Lung (tissue), 12 donors: ENCODE data around the gene PTPRG. TPM values are rescaled to one million over a fixed set of nuclear protein-coding genes. Genes with fewer than 3 reads are reported as not detected.
"Not testable (repeated sequence)": the region's sequence is repeated elsewhere in the genome, so short reads cannot be mapped to it uniquely, and the experiment has no call there.

Experiments
- ATAC-seq: fragments of 200-7000 bp; cut with Tn5 transposase; one replicate; pipeline ENCODE4 v1.9.1; 2020; ENCODE audit warnings: moderate number of reproducible peaks; ENCODE audit not compliant: insufficient read depth, low FRiP score
- DNase-seq, 3 donors: peaks; one replicate each; pipeline ENCODE4 v3.0.0-alpha.2; 2013 to 2017
- H3K27ac ChIP-seq, 2 donors: one replicate each; pipeline ENCODE4 v1.5.1; 2013; ENCODE audit warnings: mild to moderate bottlenecking in 2 of 2, moderate library complexity in 2 of 2, control low read depth in 1 of 2, inconsistent platforms in 1 of 2, low read depth in 1 of 2, low read length in 1 of 2
- H3K27me3 ChIP-seq, 3 donors: one replicate each; pipeline ENCODE4 v1.5.1; 2013; ENCODE audit warnings: low read length in 2 of 3; ENCODE audit not compliant: control insufficient read depth in 3 of 3, insufficient read depth in 3 of 3
- H3K36me3 ChIP-seq, 4 donors: one replicate each; pipeline ENCODE4 v1.5.1; 2013; ENCODE audit warnings: low read length in 4 of 4, mild to moderate bottlenecking in 1 of 4, moderate library complexity in 1 of 4; ENCODE audit not compliant: control insufficient read depth in 4 of 4, insufficient read depth in 4 of 4
- H3K4me1 ChIP-seq, 5 donors: one replicate each; pipeline ENCODE4 v1.5.1; 2013; ENCODE audit warnings: low read length in 5 of 5, mild to moderate bottlenecking in 2 of 5, moderate library complexity in 1 of 5; ENCODE audit not compliant: control insufficient read depth in 5 of 5, insufficient read depth in 5 of 5
- H3K4me3 ChIP-seq: one replicate; pipeline ENCODE4 v1.5.1; 2013; ENCODE audit warnings: mild to moderate bottlenecking, control low read depth, moderate library complexity
- H3K9ac ChIP-seq, 2 donors: one replicate each; pipeline ENCODE4 v1.5.1; 2013; ENCODE audit warnings: low read length in 2 of 2, control low read depth in 1 of 2; ENCODE audit not compliant: insufficient read depth in 1 of 2
- H3K9me3 ChIP-seq, 4 donors: one replicate each; pipeline ENCODE4 v1.5.1; 2013; ENCODE audit warnings: low read length in 3 of 4, mild to moderate bottlenecking in 1 of 4, moderate library complexity in 1 of 4; ENCODE audit not compliant: control insufficient read depth in 4 of 4, insufficient read depth in 3 of 4
- CTCF ChIP-seq: IDR thresholded peaks from 2 replicates; pipeline ENCODE4 v1.5.1; 2012; ENCODE audit warnings: mild to moderate bottlenecking; ENCODE audit errors: control extremely low read depth, extremely low read depth
- WGBS, 2 donors: extraction: QIAGEN DNeasy Blood & Tissue Kit; methylation state at CpG; one replicate each; pipeline ENCODE4 v1.1.7; 2013; 5-methylcytosine and 5-hydroxymethylcytosine counted together
- polyA plus RNA-seq, 2 donors: library from polyadenylated mRNA; stranded (reverse); fragments of 200-250 nt; gene quantifications; one replicate each; pipeline ENCODE4 v1.2.1, GENCODE V29; 2013
- total RNA-seq, 2 donors: library from RNA; depleted of rRNA in 1 of 2; stranded (reverse); fragments of >200 nt in 1 of 2; gene quantifications; one replicate each; pipeline ENCODE4 v1.2.1, GENCODE V29; 2014 to 2021
- donor health status: control.
- donor health status: control.
- donor health status: Bipolar disorder and iron deficiency.
- donor health status: healthy.
- donor health status: DM: yes; HTN: yes; CAD: no.

The PTPRG gene
- total and polyA plus RNA-seq, 4 donors, result 8.5 to 131 (median 75.9) TPM

- ATAC-seq, result no peak
- H3K4me3 ChIP-seq, result no peak overlapping the region
- H3K27ac ChIP-seq, result no peak overlapping the region
- no peaks in the 10 kb centered on the region for H3K27me3 ChIP-seq
- no peak for TF ChIP-seq CTCF
- WGBS, 2 donors, result 64 to 67% methylated on average over 2 of the region's 2 CpGs
- DNase-seq, result no peak
- peaks cover 0 to 34% (median 19%) of the 10 kb centered on the region in 5 donors for H3K4me1 ChIP-seq
- peaks cover 0 to 1% (median 0%) of the 10 kb centered on the region in 4 donors for H3K9me3 ChIP-seq
- no peak overlapping the region for H3K9ac ChIP-seq
- peaks cover 0 to 6% (median under 1%) of the 10 kb centered on the region in 4 donors for H3K36me3 ChIP-seq
These were observed 189.4 kb downstream of the PTPRG start for GRCh38 chr3:61750766-61751165.

DNA sequence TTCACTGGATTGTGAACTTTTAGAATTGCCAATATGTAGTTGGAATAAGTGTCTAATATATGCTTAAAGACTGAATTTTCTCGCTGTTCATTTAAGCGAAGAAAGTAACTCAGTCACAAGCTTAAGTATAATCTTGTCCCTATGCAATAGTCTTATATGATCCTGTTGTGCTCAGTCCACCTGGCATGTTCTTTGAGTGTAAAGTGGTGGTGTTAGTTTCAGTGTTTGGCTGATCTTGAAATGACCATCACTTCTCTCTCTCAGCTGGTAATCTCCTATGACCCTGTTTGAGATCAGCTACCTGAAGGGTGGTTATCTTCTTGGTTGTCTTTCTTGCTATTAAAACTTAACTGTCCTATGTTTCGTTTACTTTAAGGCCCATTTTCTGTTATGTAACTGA lies 197.5 kb downstream of the PTPRG start:
- 96% methylated on average over 3 of the region's 3 CpGs for WGBS, 2 donors
- H3K9ac ChIP-seq, result no peak overlapping the region
- H3K27ac ChIP-seq, result no peak overlapping the region
- DNase-seq, result no peak
- no peak for ATAC-seq
- H3K4me1 ChIP-seq, result peaks cover 0 to 7% (median 0%) of the 10 kb centered on the region in 5 donors
- H3K36me3 ChIP-seq, result peaks cover 0 to 3% (median 0%) of the 10 kb centered on the region in 4 donors
- H3K4me3 ChIP-seq, result no peak overlapping the region
- TF ChIP-seq CTCF, result no peak
- H3K27me3 ChIP-seq, result no peaks in the 10 kb centered on the region
- peaks cover 0 to 1% (median 0%) of the 10 kb centered on the region in 4 donors for H3K9me3 ChIP-seq

DNA sequence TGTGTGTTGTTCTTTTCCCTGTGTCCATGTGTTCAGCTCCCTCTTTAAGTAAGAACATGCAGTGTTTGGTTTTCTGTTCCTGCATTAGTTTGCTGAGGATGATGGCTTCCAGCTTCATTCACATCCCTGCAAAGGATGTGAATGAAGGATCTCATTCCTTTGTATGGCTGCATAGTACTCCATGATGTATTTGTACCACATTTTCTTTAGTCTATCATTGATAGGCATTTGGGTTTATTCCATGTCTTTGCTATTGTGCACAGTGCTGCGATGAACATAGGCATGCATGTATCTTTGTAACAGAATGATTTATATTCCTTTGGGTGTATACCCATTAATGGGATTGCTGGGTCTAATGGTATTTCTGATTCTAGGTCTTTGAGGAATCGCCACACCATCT lies 199.4 kb downstream of the PTPRG start:
- ATAC-seq, result not testable (repeated sequence)
- 89 to 93% methylated on average over 2 of the region's 2 CpGs for WGBS, 2 donors

DNA sequence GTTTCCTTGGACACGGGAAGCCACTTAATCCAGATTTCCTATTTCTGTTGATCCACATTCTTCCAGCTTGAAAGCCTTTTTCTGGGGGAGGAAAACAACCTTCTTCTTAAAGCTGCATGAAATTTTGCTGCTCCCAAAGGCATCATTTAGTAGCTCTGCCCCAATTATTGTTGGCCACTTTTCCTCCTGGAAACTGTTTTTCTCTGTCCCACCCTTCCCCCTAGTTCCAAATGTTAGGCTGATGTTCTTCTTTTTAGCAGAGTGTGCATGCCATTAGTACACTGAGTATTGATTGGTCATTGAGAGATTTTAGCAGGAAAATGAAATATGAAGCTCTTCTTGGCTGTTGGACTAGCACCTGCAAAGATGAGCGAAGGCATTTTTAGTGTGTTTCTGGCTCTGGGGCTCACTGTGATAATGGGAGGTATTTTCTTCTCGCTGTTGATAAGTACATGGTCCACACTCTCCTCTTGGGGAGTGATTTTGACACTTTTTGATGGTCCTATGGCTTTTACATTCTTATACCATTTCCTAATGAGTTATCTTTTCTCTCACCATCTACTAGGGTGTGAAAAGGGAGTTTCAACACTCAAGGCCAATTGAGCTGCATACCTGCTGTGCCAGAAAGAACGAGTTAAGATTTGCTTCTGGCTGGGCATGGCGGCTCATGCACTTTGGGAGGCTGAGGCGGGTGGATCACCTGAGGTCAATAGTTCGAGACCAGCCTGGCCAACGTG lies 200.5 kb downstream of the PTPRG start:
- H3K27me3 ChIP-seq, result no peaks in the 10 kb centered on the region
- H3K9me3 ChIP-seq, result no peaks in the 10 kb centered on the region
- ATAC-seq, result no peak
- H3K4me3 ChIP-seq, result no peak overlapping the region
- peaks cover 0 to 1% (median 0%) of the 10 kb centered on the region in 4 donors for H3K36me3 ChIP-seq
- 86 to 89% methylated on average over 8 of the region's 8 CpGs for WGBS, 2 donors
- H3K27ac ChIP-seq, result no peak overlapping the region
- H3K4me1 ChIP-seq, result peaks cover 0 to 11% (median 0%) of the 10 kb centered on the region in 5 donors
- TF ChIP-seq CTCF, result no peak
- no peak overlapping the region for H3K9ac ChIP-seq
- DNase-seq, result no peak

More for the DNA sequence above, 199.4 kb downstream of the PTPRG start:
- H3K36me3 ChIP-seq, H3K9me3 ChIP-seq, H3K27me3 ChIP-seq, H3K27ac ChIP-seq, DNase-seq, H3K4me3 ChIP-seq, H3K9ac ChIP-seq: not testable (repeated sequence)
- H3K4me1 ChIP-seq, result peaks cover 0 to 11% (median 0%) of the 10 kb centered on the region in 5 donors
